DND-41 (cell line): Measurements from ENCODE around the gene DOK6.

Source experiments
- CTCF ChIP-seq: IDR thresholded peaks from 2 replicates; pipeline ENCODE4 v1.5.1; 2012; ENCODE audit warnings: borderline replicate concordance, low read length, moderate library complexity, mild to moderate bottlenecking; ENCODE audit not compliant: poor library complexity, severe bottlenecking; ENCODE audit errors: extremely low read depth
- EZH2 ChIP-seq: IDR thresholded peaks from 3 replicates; pipeline ENCODE4 v1.6.1; 2012; ENCODE audit warnings: borderline replicate concordance, low read depth, mild to moderate bottlenecking, moderate library complexity, low read length, inconsistent platforms; ENCODE audit not compliant: severe bottlenecking

- no peak for TF ChIP-seq CTCF
- TF ChIP-seq EZH2 = no peak
Observed at GRCh38 chr18:69774831-69775230, 374.1 kb downstream of the DOK6 start.
